ENCODE data around the gene PRKCH.

The PRKCH gene

GRCh38 chr14:61520576-61520975 is 199.2 kb downstream of the PRKCH start:
- intact Hi-C loops (cut with DNase I; ENCODE audit: low total_unique reads), result no loop called here
- Histone ChIP-seq H3K27ac (no peak overlapping the region), H3K4me1 (peaks cover 9 to 51% (median 35%) of the 10 kb centered on the region in 4 donors), H3K4me3 (no peak overlapping the region), H3K9me3 (no peaks in the 10 kb centered on the region), H3K27me3 (no peaks in the 10 kb centered on the region), H3K36me3 (no peaks in the 10 kb centered on the region)
- DNase-seq, result no peak
- no peak for TF ChIP-seq CTCF (IDR thresholded peaks at IDR 0.05)

GRCh38 chr14:61521773-61522172 is 200.4 kb downstream of the PRKCH start:
- H3K36me3 ChIP-seq, result no peaks in the 10 kb centered on the region
- H3K27ac ChIP-seq, result peak overlapping the region; percentile 80 to 86
- intact Hi-C loops (cut with DNase I; ENCODE audit: low total_unique reads), result no loop called here
- no peaks in the 10 kb centered on the region for H3K27me3 ChIP-seq
- H3K9me3 ChIP-seq, result no peaks in the 10 kb centered on the region
- no peak for DNase-seq
- H3K4me3 ChIP-seq, result no peak overlapping the region
- H3K4me1 ChIP-seq, result peaks cover 9 to 51% (median 39%) of the 10 kb centered on the region in 4 donors
- TF ChIP-seq CTCF (IDR thresholded peaks at IDR 0.05), result no peak

GRCh38 chr14:61523751-61524150 is 202.4 kb downstream of the PRKCH start:
- H3K36me3 ChIP-seq, result no peaks in the 10 kb centered on the region
- H3K4me1 ChIP-seq, result peaks cover 9 to 53% (median 37%) of the 10 kb centered on the region in 4 donors
- H3K27ac ChIP-seq, result peak overlapping the region; percentile 80 to 86
- no peak for DNase-seq
- no peaks in the 10 kb centered on the region for H3K9me3 ChIP-seq
- H3K27me3 ChIP-seq, result no peaks in the 10 kb centered on the region
- no peak overlapping the region for H3K4me3 ChIP-seq
- no peak for TF ChIP-seq CTCF (IDR thresholded peaks at IDR 0.05)
- intact Hi-C loops (cut with DNase I; ENCODE audit: low total_unique reads), result loop anchor here (2.0 kb wide), 1 partner anchor 23 kb away; no protein-coding TSS in a partner anchor

- H3K9me3 ChIP-seq, result no peaks in the 10 kb centered on the region
- H3K27ac ChIP-seq, result peak overlapping the region; percentile 80 to 86
- H3K4me1 ChIP-seq, result peaks cover 9 to 53% (median 37%) of the 10 kb centered on the region in 4 donors
- no peak for DNase-seq
- no peak for TF ChIP-seq CTCF (IDR thresholded peaks at IDR 0.05)
- H3K4me3 ChIP-seq, result no peak overlapping the region
- no peaks in the 10 kb centered on the region for H3K36me3 ChIP-seq
- no peaks in the 10 kb centered on the region for H3K27me3 ChIP-seq
- intact Hi-C loops (cut with DNase I; ENCODE audit: low total_unique reads), result loop anchor here (2.0 kb wide), 1 partner anchor 22 kb away; no protein-coding TSS in a partner anchor
Observed at GRCh38 chr14:61524211-61524806, 202.9 kb downstream of the PRKCH start.

GRCh38 chr14:61524936-61525292 is 203.5 kb downstream of the PRKCH start:
- Histone ChIP-seq H3K9me3 (no peaks in the 10 kb centered on the region), H3K4me3 (no peak overlapping the region), H3K27ac (peak overlapping the region; percentile 80 to 86), H3K27me3 (no peaks in the 10 kb centered on the region), H3K4me1 (peaks cover 9 to 53% (median 37%) of the 10 kb centered on the region in 4 donors), H3K36me3 (no peaks in the 10 kb centered on the region)
- no peak for TF ChIP-seq CTCF (IDR thresholded peaks at IDR 0.05)
- no peak for DNase-seq
- intact Hi-C loops (cut with DNase I; ENCODE audit: low total_unique reads), result loop anchor here (2.0 to 5.0 kb wide), 2 partner anchors 22 to 62 kb away; no protein-coding TSS in a partner anchor

Data from tibial artery (tissue), 4 donors.